SH-SY5Y (cell line): Measurements from ENCODE around the gene BTBD9.

Source experiments
- GATA2 ChIP-seq: IDR thresholded peaks from 2 replicates; pipeline ENCODE4 v1.6.1; 2011; ENCODE audit warnings: mild to moderate bottlenecking, low read depth, low read length
- GATA3 ChIP-seq: IDR thresholded peaks from 2 replicates; pipeline ENCODE4 v1.6.1; 2011; ENCODE audit warnings: low read depth, mild to moderate bottlenecking, low read length, moderate library complexity

DNA sequence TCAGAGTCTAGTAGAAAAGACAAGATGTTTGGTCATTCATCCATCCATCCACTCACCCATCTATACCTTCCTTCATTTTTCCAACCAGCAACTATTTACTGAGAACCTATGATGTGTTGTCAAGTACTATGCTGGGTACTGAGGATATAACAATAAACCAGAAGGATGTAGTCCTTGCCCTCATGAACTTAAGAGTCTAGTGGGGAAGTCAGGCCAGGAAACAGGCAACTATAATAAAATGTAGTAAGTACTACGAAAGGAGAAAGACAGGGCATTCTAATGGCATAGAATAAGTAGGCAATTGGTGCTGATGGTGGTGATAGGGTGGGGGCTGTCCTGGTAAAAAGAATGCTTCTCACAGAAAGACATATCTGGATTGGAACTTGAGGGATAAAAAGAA, 245.7 kb downstream of the BTBD9 start:
- TF ChIP-seq GATA3 (no peak), GATA2 (no peak)
